ENCODE results near the gene TNC. TPM values are rescaled to one million over a fixed set of nuclear protein-coding genes. Genes with fewer than 3 reads are reported as not detected.

The TNC gene
- total RNA-seq, 1 donor from 2014 or later = not detected

GRCh38 chr9:115111874-115112273 lies 6.1 kb downstream of the TNC start:
- Mint-ChIP-seq H3K9me3 (no peaks in the 10 kb centered on the region), H3K27ac (no peak overlapping the region), H3K4me1 (no peaks in the 10 kb centered on the region), H3K4me3 (no peak overlapping the region), H3K36me3 (ENCODE audit: low read depth) (no peaks in the 10 kb centered on the region), H3K27me3 (peaks cover 24% of the 10 kb centered on the region)
- no peak for TF ChIP-seq CTCF (IDR thresholded peaks at IDR 0.05)
- ATAC-seq (ENCODE audit: low read depth) = no peak
- ChIA-PET POLR2A (no interaction called here), CTCF (no interaction called here)
- intact Hi-C loops (cut with micrococcal nuclease) = no loop called here
- DNase-seq = no peak

- Mint-ChIP-seq H3K4me1 (no peaks in the 10 kb centered on the region), H3K4me3 (no peak overlapping the region), H3K36me3 (ENCODE audit: low read depth) (no peaks in the 10 kb centered on the region), H3K27me3 (peaks cover 13% of the 10 kb centered on the region), H3K9me3 (no peaks in the 10 kb centered on the region), H3K27ac (no peak overlapping the region)
- ATAC-seq (ENCODE audit: low read depth) = no peak
- intact Hi-C loops (cut with micrococcal nuclease) = no loop called here
- ChIA-PET CTCF (no interaction called here), POLR2A (no interaction called here)
- no peak for TF ChIP-seq CTCF (IDR thresholded peaks at IDR 0.05)
- DNase-seq = no peak
These were observed 8.5 kb downstream of the TNC start for GRCh38 chr9:115109486-115109885.

GRCh38 chr9:115107701-115108100 lies 10.3 kb downstream of the TNC start:
- TF ChIP-seq CTCF (IDR thresholded peaks at IDR 0.05) = no peak
- H3K27me3 Mint-ChIP-seq = peaks cover 9% of the 10 kb centered on the region
- no peak overlapping the region for H3K27ac Mint-ChIP-seq
- intact Hi-C loops (cut with micrococcal nuclease) = no loop called here
- no peaks in the 10 kb centered on the region for H3K4me1 Mint-ChIP-seq
- POLR2A ChIA-PET = no interaction called here
- no peaks in the 10 kb centered on the region for H3K36me3 Mint-ChIP-seq (ENCODE audit: low read depth)
- H3K4me3 Mint-ChIP-seq = no peak overlapping the region
- no peak for DNase-seq
- ATAC-seq (ENCODE audit: low read depth) = no peak
- no peaks in the 10 kb centered on the region for H3K9me3 Mint-ChIP-seq
- CTCF ChIA-PET = no interaction called here

GRCh38 chr9:115106642-115107041 lies 11.3 kb downstream of the TNC start:
- Mint-ChIP-seq H3K4me1 (no peaks in the 10 kb centered on the region), H3K27me3 (peaks cover 7% of the 10 kb centered on the region), H3K27ac (no peak overlapping the region), H3K4me3 (no peak overlapping the region), H3K9me3 (no peaks in the 10 kb centered on the region), H3K36me3 (ENCODE audit: low read depth) (no peaks in the 10 kb centered on the region)
- intact Hi-C loops (cut with micrococcal nuclease) = no loop called here
- ChIA-PET POLR2A (no interaction called here), CTCF (no interaction called here)
- DNase-seq (no peak), ATAC-seq (ENCODE audit: low read depth) (no peak)
- TF ChIP-seq CTCF (IDR thresholded peaks at IDR 0.05) = no peak

- no peak for ATAC-seq (ENCODE audit: low read depth)
- no peak overlapping the region for H3K27ac Mint-ChIP-seq
- intact Hi-C loops (cut with micrococcal nuclease) = no loop called here
- H3K4me3 Mint-ChIP-seq = no peak overlapping the region
- H3K4me1 Mint-ChIP-seq = no peaks in the 10 kb centered on the region
- H3K9me3 Mint-ChIP-seq = no peaks in the 10 kb centered on the region
- TF ChIP-seq CTCF (IDR thresholded peaks at IDR 0.05) = no peak
- DNase-seq = no peak
- H3K36me3 Mint-ChIP-seq (ENCODE audit: low read depth) = no peaks in the 10 kb centered on the region
- H3K27me3 Mint-ChIP-seq = peaks cover 6% of the 10 kb centered on the region
- POLR2A ChIA-PET = no interaction called here
- CTCF ChIA-PET = no interaction called here
These were observed 12.0 kb downstream of the TNC start for GRCh38 chr9:115106001-115106400.
